H1 (cell line): ENCODE measurements around the gene GADD45A. TPM values are rescaled to one million over a fixed set of nuclear protein-coding genes. Genes with fewer than 3 reads are reported as not detected.

Experiments used
- CTCF ChIA-PET: fragments of 300-600 bp; sonication (Branson Sonifier 250); formaldehyde crosslinking; loops from one replicate; lab custom pipeline; 2021; ENCODE audit not compliant: partially characterized antibody; lab: Charles Lee
- POLR2A ChIA-PET: fragments of 300-600 bp; sonication (Branson Sonifier 250); formaldehyde crosslinking; loops from one replicate; lab custom pipeline; 2021; ENCODE audit warnings: inconsistent platforms; ENCODE audit not compliant: partially characterized antibody; lab: Charles Lee
- DNase-seq, 2 experiments: peaks; one replicate each; pipeline versions ENCODE4 v3.0.0 to v3.0.0-alpha.2; 2010 to 2022; ENCODE audit warnings: low spot score in 2 of 2, low read depth in 1 of 2, mixed read lengths in 1 of 2
- FAIRE-seq: peaks from 2 replicates; lab custom pipeline; 2011; peaks lifted over from hg19 to GRCh38; lab: Jason Lieb, UNC
- H2AFZ ChIP-seq: 2 replicates; pipeline ENCODE4 v1.8.1; 2012; ENCODE audit warnings: low read length, inconsistent platforms
- H2AK5ac ChIP-seq: 2 replicates; pipeline ENCODE4 v1.6.1; 2013; ENCODE audit warnings: low read depth, low read length
- H2BK120ac ChIP-seq: replicated peaks from 2 replicates; pipeline ENCODE3; 2013; ENCODE audit warnings: low read depth, low read length, inconsistent platforms
- H2BK12ac ChIP-seq: 2 replicates; pipeline ENCODE4 v1.6.1; 2013; ENCODE audit warnings: low read depth, low read length
- H2BK15ac ChIP-seq: 2 replicates; pipeline ENCODE4 v1.6.1; 2013; ENCODE audit warnings: low read length
- H2BK20ac ChIP-seq: 2 replicates; pipeline ENCODE4 v1.6.1; 2013; ENCODE audit warnings: low read length
- H2BK5ac ChIP-seq: 2 replicates; pipeline ENCODE4 v1.6.1; 2013; ENCODE audit warnings: low read depth, low read length
- H3K14ac ChIP-seq: 2 replicates; pipeline ENCODE4 v1.6.1; 2013; ENCODE audit warnings: inconsistent platforms; ENCODE audit not compliant: insufficient read length
- H3K18ac ChIP-seq: 2 replicates; pipeline ENCODE4 v1.6.1; 2013; ENCODE audit warnings: low read length; ENCODE audit errors: extremely low read depth
- H3K23ac ChIP-seq: 2 replicates; pipeline ENCODE4 v1.6.1; 2013; ENCODE audit warnings: inconsistent platforms; ENCODE audit not compliant: insufficient read length
- H3K23me2 ChIP-seq: 2 replicates; pipeline ENCODE4 v1.6.1; 2013; ENCODE audit warnings: low read depth, low read length
- H3K27ac ChIP-seq: 2 replicates; pipeline ENCODE4 v1.6.1; 2011; ENCODE audit warnings: low read depth, low read length, inconsistent platforms
- H3K27me3 ChIP-seq, 4 experiments: replicated peaks in 1 of 4; 1 replicate in 1 of 4; 2 replicates in 3 of 4; pipeline versions ENCODE4 v1.6.1 to v1.8.1; 2011 to 2013; ENCODE audit warnings: low read length in 3 of 4, mild to moderate bottlenecking in 3 of 4, inconsistent platforms in 2 of 4, mixed read lengths in 2 of 4, moderate library complexity in 1 of 4; ENCODE audit not compliant: control insufficient read depth in 3 of 4, insufficient read depth in 3 of 4; ENCODE audit errors: extremely low read depth in 1 of 4
- H3K36me3 ChIP-seq, 4 experiments: 2 replicates each; pipeline versions ENCODE4 v1.6.1 to v1.8.1; 2011 to 2013; ENCODE audit warnings: mild to moderate bottlenecking in 4 of 4, low read length in 3 of 4, moderate library complexity in 2 of 4, control low read depth in 1 of 4, inconsistent platforms in 1 of 4; ENCODE audit not compliant: insufficient read depth in 4 of 4, control insufficient read depth in 2 of 4
- H3K4ac ChIP-seq: replicated peaks from 2 replicates; pipeline ENCODE3; 2013; ENCODE audit warnings: low read length, low read depth, mixed read lengths, inconsistent platforms; ENCODE audit not compliant: insufficient read length
- H3K4me1 ChIP-seq, 4 experiments: replicated peaks in 1 of 4; 1 replicate in 1 of 4; 2 replicates in 3 of 4; pipeline versions ENCODE4 v1.6.1 to v1.8.1; 2011 to 2013; ENCODE audit warnings: low read length in 3 of 4, inconsistent platforms in 2 of 4, mixed read lengths in 1 of 4; ENCODE audit not compliant: insufficient read depth in 4 of 4, control insufficient read depth in 3 of 4
- H3K4me2 ChIP-seq, 2 experiments: 2 replicates each; pipeline versions ENCODE4 v1.6.1 to v1.8.1; 2011 to 2013; ENCODE audit warnings: low read depth in 2 of 2, low read length in 2 of 2, control low read depth in 1 of 2, inconsistent platforms in 1 of 2, mild to moderate bottlenecking in 1 of 2; ENCODE audit not compliant: insufficient read depth in 1 of 2
- H3K4me3 ChIP-seq, 4 experiments: fragments of 200-600, 300-600 bp in 1 of 4; sonication (generic), shearing (Covaris generic), sonication (Bioruptor Twin) in 1 of 4; 2 replicates each; pipeline versions ENCODE4 v1.5.1 to v1.8.1; 2011 to 2016; ENCODE audit warnings: low read length in 4 of 4, low read depth in 3 of 4, control low read depth in 2 of 4, inconsistent platforms in 2 of 4, mild to moderate bottlenecking in 2 of 4, mixed read lengths in 1 of 4, moderate library complexity in 1 of 4; ENCODE audit not compliant: insufficient read depth in 2 of 4; ENCODE audit errors: extremely low read depth in 1 of 4
- H3K56ac ChIP-seq: replicated peaks from 2 replicates; pipeline ENCODE3; 2013; ENCODE audit warnings: low read depth, mild to moderate bottlenecking, mixed read lengths, low read length, inconsistent platforms; ENCODE audit not compliant: insufficient read length
- H3K79me1 ChIP-seq: 2 replicates; pipeline ENCODE4 v1.6.1; 2013; ENCODE audit warnings: low read depth, low read length, control low read depth
- H3K79me2 ChIP-seq, 2 experiments: 2 replicates each; pipeline versions ENCODE4 v1.6.1 to v1.8.1; 2012 to 2013; ENCODE audit warnings: low read length in 2 of 2, mild to moderate bottlenecking in 2 of 2, inconsistent platforms in 1 of 2; ENCODE audit not compliant: insufficient read depth in 2 of 2, control insufficient read depth in 1 of 2
- H3K9ac ChIP-seq, 4 experiments: replicated peaks in 1 of 4; 1 replicate in 1 of 4; 2 replicates in 3 of 4; pipeline versions ENCODE4 v1.6.1 to v1.8.1; 2011 to 2013; ENCODE audit warnings: low read depth in 3 of 4, low read length in 3 of 4, control low read depth in 2 of 4, mild to moderate bottlenecking in 2 of 4, moderate library complexity in 2 of 4, inconsistent platforms in 1 of 4; ENCODE audit errors: extremely low read depth in 1 of 4
- H3K9me3 ChIP-seq, 2 experiments: 2 replicates each; pipeline versions ENCODE4 v1.6.1 to v1.8.1; 2012 to 2013; ENCODE audit warnings: mild to moderate bottlenecking in 2 of 2, moderate library complexity in 2 of 2, control low read depth in 1 of 2, inconsistent platforms in 1 of 2, low read depth in 1 of 2, low read length in 1 of 2, mixed read lengths in 1 of 2; ENCODE audit not compliant: insufficient read depth in 2 of 2
- H4K20me1 ChIP-seq, 2 experiments: replicated peaks in 1 of 2; 2 replicates each; pipeline versions ENCODE3 to v1.8.1; 2011 to 2013; ENCODE audit warnings: inconsistent platforms in 2 of 2, low read length in 2 of 2, mild to moderate bottlenecking in 1 of 2; ENCODE audit not compliant: insufficient read depth in 2 of 2, control insufficient read depth in 1 of 2
- H4K5ac ChIP-seq: 2 replicates; pipeline ENCODE4 v1.6.1; 2013; ENCODE audit warnings: low read length, low read depth, mixed read lengths, inconsistent platforms; ENCODE audit not compliant: insufficient read length
- H4K8ac ChIP-seq: 2 replicates; pipeline ENCODE4 v1.8.0; 2013; ENCODE audit warnings: mild to moderate bottlenecking, moderate library complexity, low read length, inconsistent platforms; ENCODE audit not compliant: insufficient read depth; ENCODE audit errors: extremely low read depth
- H4K91ac ChIP-seq: replicated peaks from 2 replicates; pipeline ENCODE3; 2013; ENCODE audit warnings: low read length, mixed read lengths, inconsistent platforms; ENCODE audit not compliant: insufficient read length
- ASH2L ChIP-seq: fragments of 200-600, 300-600 bp; sonication (generic); IDR thresholded peaks from one replicate; pipeline ENCODE4 v1.7.1; 2017; ENCODE audit warnings: low read length
- BCL11A ChIP-seq, 2 experiments: IDR thresholded peaks; one replicate each; pipeline ENCODE4 v1.6.1; 2011; ENCODE audit warnings: low read depth in 2 of 2, low read length in 2 of 2, mild to moderate bottlenecking in 2 of 2
- NRF1 ChIP-seq: IDR thresholded peaks from 2 replicates; pipeline ENCODE4 v1.6.1; 2011; ENCODE audit warnings: mild to moderate bottlenecking, low read depth, low read length, improper control_type of control experiment
- POU5F1 ChIP-seq: IDR thresholded peaks from 2 replicates; pipeline ENCODE4 v1.6.1; 2011; ENCODE audit warnings: low read depth, mild to moderate bottlenecking, low read length, moderate library complexity
- RFX5 ChIP-seq: IDR thresholded peaks from 2 replicates; pipeline ENCODE4 v1.6.1; 2011; ENCODE audit warnings: low read depth, low read length, improper control_type of control experiment, borderline replicate concordance
- SIN3A ChIP-seq, 2 experiments: IDR thresholded peaks in 1 of 2; conservative IDR thresholded peaks in 1 of 2; 2 replicates each; pipeline ENCODE4 v1.6.1; 2011 to 2012; ENCODE audit warnings: low read length in 2 of 2, improper control_type of control experiment in 1 of 2, low read depth in 1 of 2, mild to moderate bottlenecking in 1 of 2
- SRF ChIP-seq: IDR thresholded peaks from 2 replicates; pipeline ENCODE4 v1.6.1; 2011; ENCODE audit warnings: mild to moderate bottlenecking, low read depth, low read length, moderate library complexity
- TAF7 ChIP-seq: optimal IDR thresholded peaks from 2 replicates; pipeline ENCODE3; 2011; ENCODE audit warnings: low read depth, mild to moderate bottlenecking, inconsistent platforms, low read length, moderate library complexity, borderline replicate concordance
- WGBS, 2 experiments: shearing (Covaris generic) in 1 of 2; methylation state at CpG; one replicate each; pipeline versions ENCODE4 v1.1.6 to v1.1.7; 2013 to 2015; ENCODE audit warnings: low lambda C conversion rate in 2 of 2, mixed read lengths in 2 of 2, inconsistent platforms in 1 of 2, low coverage in 1 of 2, missing lambda C conversion rate in 1 of 2; ENCODE audit not compliant: insufficient replicate concordance in 2 of 2, insufficient coverage in 1 of 2, insufficient read length in 1 of 2; ENCODE audit errors: extremely low coverage in 1 of 2, missing lambda C conversion rate in 1 of 2; 5-methylcytosine and 5-hydroxymethylcytosine counted together
- polyA plus RNA-seq, 7 experiments: library from polyadenylated mRNA; depleted of rRNA in 3 of 7; stranded (reverse) in 5 of 7; unstranded in 2 of 7; fragments of >200 nt in 5 of 7; fragments of 200-250 nt in 2 of 7; gene quantifications; 1 replicate in 5 of 7; 2 replicates in 1 of 7; 4 replicates in 1 of 7; pipeline versions ENCODE4 v1.2.1 to v1.2.3, GENCODE V29; 2011 to 2013; ENCODE audit warnings: missing spikeins in 2 of 7, mixed read lengths in 2 of 7
- total RNA-seq: library from RNA; stranded (reverse); fragmentation: NEBNext Ultra II Directional; extraction: Animal tissue kit (Norgen Biotek cat#: 25700); gene quantifications from 2 replicates; pipeline ENCODE4 v1.2.1, GENCODE V29; 2021

The GADD45A gene
- total and polyA plus RNA-seq, 2 of the 8 experiments (the other 6 are each of a cell fraction or from before 2014, with no cell fraction given), result 7.6 to 15.6 TPM

- Histone ChIP-seq H2AFZ (no peak overlapping the region), H3K4me3 (no peak overlapping the region), H4K5ac (no peak overlapping the region), H3K9ac (no peak overlapping the region), H3K23ac (no peak overlapping the region), H4K20me1 (peaks cover 0 to 2% of the 10 kb centered on the region in 2 experiments), H3K9me3 (no peaks in the 10 kb centered on the region), H3K27me3 (peaks cover 0 to 1% (median 0%) of the 10 kb centered on the region in 4 experiments; a peak in 1 of 7 replicates), H3K36me3 (no peaks in the 10 kb centered on the region), H2BK15ac (no peak overlapping the region), H3K23me2 (no peaks in the 10 kb centered on the region), H3K79me1 (no peaks in the 10 kb centered on the region), H3K79me2 (no peaks in the 10 kb centered on the region), H2BK5ac (no peak overlapping the region), H2AK5ac (no peak overlapping the region), H3K27ac (no peak overlapping the region), H2BK20ac (no peak overlapping the region), H3K14ac (no peak overlapping the region), H3K4me1 (peaks cover 0 to 4% (median 0%) of the 10 kb centered on the region in 4 experiments; a peak in 1 of 7 replicates), H3K56ac (no peak overlapping the region), H3K18ac (no peak overlapping the region), H3K4ac (no peak overlapping the region), H2BK120ac (no peak overlapping the region), H4K91ac (no peak overlapping the region), H3K4me2 (no peak overlapping the region), H4K8ac (no peak overlapping the region), H2BK12ac (no peak overlapping the region)
- CTCF ChIA-PET, result interaction anchor here (2.3 to 5.8 kb wide), 2 partner anchors 50 to 56 kb away, joined by 11 to 40 read pairs; no protein-coding TSS in a partner anchor
- no peak for DNase-seq
- TF ChIP-seq ASH2L, result no peak
- TF ChIP-seq POU5F1, result no peak
- TF ChIP-seq BCL11A (IDR thresholded peaks at IDR 0.05; ENCODE audit: low read depth in 2 of 2, low read length in 2 of 2), result no peak
- no peak for TF ChIP-seq TAF7
- TF ChIP-seq RFX5, result no peak
- TF ChIP-seq SIN3A (conservative IDR thresholded peaks at IDR 0.05 in 1 of 2, IDR thresholded peaks at IDR 0.05 in 1 of 2; ENCODE audit: low read depth in 1 of 2, low read length in 2 of 2), result no peak
- TF ChIP-seq SRF, result no peak
- TF ChIP-seq NRF1, result no peak
- POLR2A ChIA-PET, result no interaction called here
- 87% methylated on average over 5 of the region's 5 CpGs; no CpG with 5 or more reads in 1 of the 2 experiments for WGBS, 2 experiments
- no peak for FAIRE-seq
Measured at GRCh38 chr1:67710417-67710816, 25.4 kb downstream of the GADD45A start.
